Neural progenitor cell (in vitro differentiated cells): ENCODE measurements around the gene FOXG1.

Experiments
- CTCF ChIP-seq: fragments of 200-600 bp; sonication (generic); IDR thresholded peaks from 2 replicates; pipeline ENCODE4 v1.5.1; 2017; ENCODE audit warnings: antibody characterized with exemption, mild to moderate bottlenecking
- EZH2 ChIP-seq: fragments of 200-600 bp; sonication (generic); IDR thresholded peaks from 2 replicates; pipeline ENCODE4 v1.6.1; 2017; ENCODE audit warnings: antibody characterized with exemption, mild to moderate bottlenecking, moderate library complexity
- EZH2phosphoT487 ChIP-seq: fragments of 200-600 bp; sonication (generic); IDR thresholded peaks from 2 replicates; pipeline ENCODE4 v1.6.1; 2017; ENCODE audit warnings: antibody characterized with exemption

- TF ChIP-seq CTCF (no peak), EZH2phosphoT487 (no peak), EZH2 (no peak)
Measured at GRCh38 chr14:28719130-28719529, 47.5 kb upstream of the FOXG1 start.
